Measurements from ENCODE around the gene ZNF311. TPM values are rescaled to one million over a fixed set of nuclear protein-coding genes. Genes with fewer than 3 reads are reported as not detected.

ZNF311 gene
- total and polyA plus RNA-seq, 2 of the 13 experiments (the other 11 are each of a cell fraction or from before 2014, with no cell fraction given): not detected

GRCh38 chr6:28953039-28953584, 52.0 kb downstream of the ZNF311 start (continued):
- TF ChIP-seq ZNF142 (CRISPR knock-in tag; IDR thresholded peaks at IDR 0.05): peak; percentile 96
- peak; percentile 37; the same call in 1 of the 2 replicates for TF ChIP-seq ZNF614 (CRISPR knock-in tag; IDR thresholded peaks at IDR 0.05; ENCODE audit: borderline replicate concordance)
- TF ChIP-seq ZNF607 (CRISPR knock-in tag; IDR thresholded peaks at IDR 0.05; ENCODE audit: borderline replicate concordance): 0 out of 2 replicates have a peak, but pooled peaks have one; percentile 58
- TF ChIP-seq FOXK1 (CRISPR knock-in tag; IDR thresholded peaks at IDR 0.05; ENCODE audit: borderline replicate concordance, low read depth): 0 out of 2 replicates have a peak, but pooled peaks have one; percentile 45
- TF ChIP-seq ZNF138 (CRISPR knock-in tag; IDR thresholded peaks at IDR 0.05; ENCODE audit: low read depth): no peak
- TF ChIP-seq ATF3 (CRISPR knock-in tag; IDR thresholded peaks at IDR 0.05): no peak
- no peak for TF ChIP-seq ZHX2 (IDR thresholded peaks at IDR 0.05; ENCODE audit: low read depth)
- peak; percentile 29; the same call in 1 of the 2 replicates for TF ChIP-seq ZHX2 (CRISPR knock-in tag; IDR thresholded peaks at IDR 0.05; ENCODE audit: borderline replicate concordance)
- TF ChIP-seq ZNF121 (CRISPR knock-in tag; IDR thresholded peaks at IDR 0.05): no peak
- no peak for TF ChIP-seq CC2D1A (CRISPR knock-in tag; IDR thresholded peaks at IDR 0.05)
- no peak for TF ChIP-seq POLR2AphosphoS5 (IDR thresholded peaks at IDR 0.05; ENCODE audit: low read depth, low read length)
- peak; percentile 62; the same call in 1 of the 2 replicates for TF ChIP-seq REPIN1 (CRISPR knock-in tag; IDR thresholded peaks at IDR 0.05; ENCODE audit: borderline replicate concordance, low read depth)
- peak; percentile 69 for TF ChIP-seq FOXA3 (CRISPR knock-in tag; IDR thresholded peaks at IDR 0.05)
- peak; percentile 79; the same call in 1 of the 2 replicates for TF ChIP-seq HOXD1 (CRISPR knock-in tag; IDR thresholded peaks at IDR 0.05)
- TF ChIP-seq NCOA1 (CRISPR knock-in tag; IDR thresholded peaks at IDR 0.05): no peak
